HG02610 (cell line): ENCODE measurements around the gene KRT84.

ENCODE experiments used
- ATAC-seq: cut with Tn5 transposase; IDR thresholded peaks from one replicate; pipeline ENCODE4 v1.9.1; 2021; ENCODE audit warnings: mild to moderate bottlenecking, moderate library complexity; ENCODE audit not compliant: unreplicated experiment

Gene KRT84

GRCh38 chr12:52385226-52385702 is at the start of gene KRT84:
TSS of gene KRT84 (minus strand) at chr12:52385652. CDS start at chr12:52385585, 67 bp downstream.
- no peak for ATAC-seq

- ATAC-seq: no peak
Observed at GRCh38 chr12:52434760-52435530, 49.5 kb upstream of the KRT84 start.

- no peak for ATAC-seq
Observed at GRCh38 chr12:52434081-52434733, 48.8 kb upstream of the KRT84 start, which contains the start of gene KRT75. TSS of gene KRT75 (minus strand) at chr12:52434371. CDS start at chr12:52434304, 67 bp downstream.

- no peak for ATAC-seq
Observed at GRCh38 chr12:52433501-52434080, 48.1 kb upstream of the KRT84 start.

- ATAC-seq: no peak
Observed at GRCh38 chr12:52432559-52433207, 47.2 kb upstream of the KRT84 start.

GRCh38 chr12:52428121-52428520 is 42.7 kb upstream of the KRT84 start:
- ATAC-seq: no peak

- no peak for ATAC-seq
Observed at GRCh38 chr12:52427083-52427482, 41.6 kb upstream of the KRT84 start.

- no peak for ATAC-seq
Observed at GRCh38 chr12:52426034-52426433, 40.6 kb upstream of the KRT84 start.

- ATAC-seq: no peak
Observed at GRCh38 chr12:52425466-52425865, 40.0 kb upstream of the KRT84 start.

- no peak for ATAC-seq
Observed at GRCh38 chr12:52423661-52424500, 38.4 kb upstream of the KRT84 start.

GRCh38 chr12:52423035-52423434 is 37.6 kb upstream of the KRT84 start:
- ATAC-seq: no peak

- ATAC-seq: no peak
Observed at GRCh38 chr12:52419656-52420055, 34.2 kb upstream of the KRT84 start.

- no peak for ATAC-seq
Observed at GRCh38 chr12:52418576-52419110, 33.2 kb upstream of the KRT84 start.

GRCh38 chr12:52417740-52418139 is 32.3 kb upstream of the KRT84 start:
- ATAC-seq: no peak

GRCh38 chr12:52416795-52417194 is 31.3 kb upstream of the KRT84 start:
- ATAC-seq: no peak

GRCh38 chr12:52415870-52416750 is 30.7 kb upstream of the KRT84 start:
- ATAC-seq: no peak

- no peak for ATAC-seq
Observed at GRCh38 chr12:52414936-52415335, 29.5 kb upstream of the KRT84 start.

GRCh38 chr12:52413782-52414345 is 28.4 kb upstream of the KRT84 start:
- no peak for ATAC-seq

- ATAC-seq: no peak
Observed at GRCh38 chr12:52413202-52413601, 27.8 kb upstream of the KRT84 start.
